Stimulated activated CD4-positive, alpha-beta T cell treated with anti-CD3 and anti-CD28 coated beads, Interleukin-2, amount 100 ng/mL, for 4 hours (primary cell): ENCODE results near the gene CCDC110.

ENCODE experiments used
- DNase-seq: peaks from one replicate; pipeline ENCODE4 v3.0.0-alpha.2; 2020; ENCODE audit warnings: low read depth

The CCDC110 gene

DNA sequence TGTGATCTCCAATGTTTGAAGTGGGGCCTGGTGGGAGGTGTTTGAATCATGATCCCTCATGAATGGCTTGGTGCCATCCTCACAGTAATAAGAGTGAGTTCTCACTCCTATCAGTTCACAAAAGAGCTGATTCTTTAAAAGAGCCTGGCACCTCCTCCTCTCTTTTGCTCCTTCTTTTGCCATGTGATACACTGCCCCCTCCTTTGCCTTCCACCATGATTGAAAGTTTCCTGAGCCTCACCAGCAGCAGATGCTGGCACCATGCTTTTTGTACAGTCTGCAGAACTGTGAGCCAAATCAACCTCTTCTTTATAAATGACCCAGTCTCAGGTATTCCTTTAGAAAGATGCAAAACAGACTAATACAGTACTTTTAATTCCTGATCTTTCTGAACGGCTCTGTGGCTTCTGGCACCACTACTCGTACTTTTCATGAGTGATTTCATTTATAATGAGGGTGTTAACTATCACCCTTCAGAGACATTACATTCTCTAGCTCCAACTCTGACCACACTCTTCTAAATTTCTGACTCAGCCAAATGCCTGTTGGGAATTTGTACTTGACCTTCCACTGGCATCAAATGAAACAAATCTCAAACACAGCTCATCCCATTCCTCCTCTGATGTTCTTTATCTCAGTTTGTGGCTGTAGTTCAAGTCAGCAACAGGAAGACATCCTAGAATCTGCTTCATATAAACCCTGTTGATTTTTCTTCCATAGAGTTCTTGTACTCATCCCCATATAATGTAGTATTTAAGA is 50.0 kb downstream of the CCDC110 start:
- DNase-seq, result no peak

DNA sequence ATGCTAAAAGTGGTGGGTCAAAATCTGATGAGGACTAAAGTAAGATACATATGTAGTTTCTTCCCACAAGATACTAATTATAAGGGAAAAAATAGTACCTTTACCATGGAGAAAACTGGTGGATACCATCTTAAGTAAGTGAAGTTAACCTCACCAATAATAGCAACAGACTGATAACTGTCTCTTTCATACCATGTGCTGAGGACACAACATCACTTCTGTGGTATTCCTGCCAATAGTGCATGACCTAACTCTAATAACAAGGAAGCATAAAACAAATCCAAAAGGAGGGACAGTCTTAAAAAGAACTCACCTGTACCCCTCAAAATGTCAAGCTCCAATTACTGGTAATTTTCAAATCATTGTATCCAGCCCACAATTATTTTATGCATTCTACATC is 54.6 kb downstream of the CCDC110 start:
- DNase-seq, result no peak

DNA sequence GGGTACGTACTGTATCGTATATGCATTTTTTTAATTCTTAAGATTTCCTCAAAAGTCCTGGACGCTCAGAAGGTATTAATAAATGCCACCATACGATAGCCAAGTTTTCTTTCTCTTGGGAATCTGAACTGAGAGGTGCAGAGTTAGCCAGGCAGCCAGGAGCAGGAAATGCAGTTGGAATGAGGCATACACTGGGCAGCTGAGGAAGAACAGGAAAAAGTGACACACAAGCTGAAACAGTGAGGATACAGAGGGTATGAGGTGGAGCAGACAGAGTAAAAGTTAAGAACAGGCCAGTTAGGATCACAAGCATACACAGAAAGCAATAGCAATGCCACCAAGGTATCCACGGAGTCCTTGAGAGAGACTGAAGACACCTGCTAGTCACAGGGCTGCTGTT is 59.1 kb downstream of the CCDC110 start:
- DNase-seq, result no peak

DNA sequence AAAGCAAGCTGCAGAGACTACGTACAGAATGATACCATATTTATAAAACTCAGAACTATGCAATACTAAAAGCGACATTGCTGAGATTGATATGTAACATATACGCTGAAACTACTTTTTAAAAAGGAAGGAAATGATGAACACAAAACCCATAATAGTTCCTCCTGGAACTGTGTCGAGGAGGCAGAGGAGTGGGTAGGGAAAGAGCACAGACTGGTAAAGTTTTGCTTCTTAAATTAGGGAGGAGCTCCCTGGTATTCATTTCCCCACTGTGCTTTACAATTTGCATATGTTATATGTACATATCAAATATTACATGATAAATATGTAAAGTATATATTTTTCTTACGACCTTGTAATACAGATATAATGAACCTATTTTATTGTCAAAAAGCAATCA is 59.7 kb downstream of the CCDC110 start:
- DNase-seq, result no peak

DNA sequence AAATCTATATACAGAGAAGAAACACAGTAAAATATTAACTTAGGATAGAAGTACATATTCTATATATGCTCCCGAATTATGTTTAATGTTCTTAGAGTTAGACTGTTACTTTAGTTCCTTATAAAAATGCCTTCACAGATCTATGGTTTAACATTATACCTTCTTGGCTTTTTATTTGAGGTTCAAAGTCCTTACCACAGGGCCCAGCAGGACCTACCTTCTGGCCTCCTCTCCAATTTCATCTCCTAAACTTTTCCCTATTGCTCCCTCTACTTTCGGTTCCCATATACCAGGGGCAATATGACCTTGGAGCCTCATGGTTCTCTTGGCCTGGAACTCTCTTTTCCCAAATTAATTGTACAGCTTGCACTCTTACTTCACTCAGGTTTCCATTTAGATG is 63.1 kb downstream of the CCDC110 start:
- DNase-seq, result no peak

DNA sequence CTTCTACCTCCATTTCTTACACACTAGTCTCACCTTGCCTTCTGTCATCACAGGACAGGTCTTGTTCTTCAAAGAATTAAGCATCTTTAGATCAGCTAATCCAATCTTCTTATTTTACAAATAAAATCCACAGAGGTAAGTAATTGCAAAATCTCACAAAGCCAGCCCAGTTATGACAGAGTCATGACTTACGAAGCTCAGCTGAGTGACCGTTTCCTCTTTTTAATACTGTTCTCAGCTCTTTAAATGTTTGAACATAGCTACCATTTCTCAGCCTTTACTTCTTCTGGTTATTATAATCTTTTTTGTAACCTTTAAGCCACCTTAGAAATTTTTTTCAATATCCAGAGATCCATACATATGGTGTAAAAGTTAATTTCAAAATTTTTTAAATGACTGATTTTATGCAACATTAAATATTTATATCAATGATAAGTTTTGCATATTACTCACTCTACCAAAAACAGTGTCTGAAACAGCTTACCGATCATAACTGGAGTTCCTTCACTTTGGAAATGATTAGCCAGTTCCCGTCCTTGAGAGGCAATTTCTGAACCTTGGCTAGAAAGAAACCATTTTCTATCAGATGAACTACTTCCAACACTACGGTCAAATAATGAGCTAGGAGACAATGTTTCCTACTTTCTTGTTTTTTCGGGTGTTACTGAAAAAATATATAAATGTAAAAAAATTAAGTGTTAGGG is 66.1 kb downstream of the CCDC110 start:
- DNase-seq, result no peak

DNA sequence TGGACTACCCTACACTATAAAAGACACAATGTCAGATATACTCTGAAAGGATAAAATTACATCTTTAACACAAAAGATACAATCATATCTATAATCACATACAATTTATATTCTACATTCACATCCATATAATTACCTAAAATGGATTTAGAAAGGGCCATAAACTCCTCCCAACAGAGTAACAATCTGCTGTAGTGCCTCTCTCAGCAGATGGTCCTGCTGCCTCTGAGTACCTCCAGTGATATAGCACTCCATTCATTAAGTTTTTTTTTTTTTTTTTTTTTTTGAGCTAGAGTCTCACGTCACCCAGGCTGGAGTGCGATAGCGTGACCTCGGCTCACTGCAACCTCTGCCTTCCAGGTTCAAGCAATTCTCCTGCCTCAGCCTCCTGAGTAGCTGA is 67.5 kb downstream of the CCDC110 start:
- no peak for DNase-seq

DNA sequence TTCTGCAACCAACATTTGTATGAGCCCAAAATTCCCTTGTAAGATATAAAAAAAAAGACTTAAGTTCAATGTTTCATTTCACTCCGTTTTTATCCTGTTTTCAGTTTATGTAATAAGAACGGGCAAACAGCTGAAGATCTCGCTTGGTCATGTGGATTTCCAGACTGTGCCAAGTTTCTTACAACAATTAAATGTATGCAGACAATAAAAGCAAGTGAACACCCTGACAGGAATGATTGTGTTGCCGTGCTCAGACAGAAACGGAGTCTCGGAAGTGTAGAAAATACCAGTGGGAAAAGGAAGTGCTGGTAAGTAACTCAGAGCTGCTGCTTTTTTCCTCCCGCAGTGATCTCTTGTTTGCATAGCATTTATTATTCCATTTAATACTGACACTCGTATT is 72.1 kb downstream of the CCDC110 start:
- DNase-seq, result no peak

DNA sequence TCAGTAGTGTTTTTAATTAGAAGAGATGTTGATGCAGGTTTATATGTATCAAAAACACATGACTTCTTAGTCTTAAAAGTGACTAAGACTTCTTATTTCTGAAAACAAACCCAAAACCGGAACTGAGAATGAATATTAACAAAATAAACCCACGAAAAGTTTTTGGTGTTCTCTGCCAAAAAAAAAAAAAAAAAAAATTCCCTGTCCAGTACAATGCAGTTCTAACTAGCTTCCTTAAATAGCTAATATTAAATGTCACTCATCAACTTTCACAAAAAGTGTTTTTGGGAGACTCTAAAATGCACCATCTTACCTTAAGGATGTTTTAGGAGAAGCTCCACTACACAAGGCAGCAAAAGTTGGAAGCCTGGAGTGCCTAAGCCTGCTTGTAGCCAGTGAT is 72.9 kb downstream of the CCDC110 start:
- DNase-seq, result no peak

DNA sequence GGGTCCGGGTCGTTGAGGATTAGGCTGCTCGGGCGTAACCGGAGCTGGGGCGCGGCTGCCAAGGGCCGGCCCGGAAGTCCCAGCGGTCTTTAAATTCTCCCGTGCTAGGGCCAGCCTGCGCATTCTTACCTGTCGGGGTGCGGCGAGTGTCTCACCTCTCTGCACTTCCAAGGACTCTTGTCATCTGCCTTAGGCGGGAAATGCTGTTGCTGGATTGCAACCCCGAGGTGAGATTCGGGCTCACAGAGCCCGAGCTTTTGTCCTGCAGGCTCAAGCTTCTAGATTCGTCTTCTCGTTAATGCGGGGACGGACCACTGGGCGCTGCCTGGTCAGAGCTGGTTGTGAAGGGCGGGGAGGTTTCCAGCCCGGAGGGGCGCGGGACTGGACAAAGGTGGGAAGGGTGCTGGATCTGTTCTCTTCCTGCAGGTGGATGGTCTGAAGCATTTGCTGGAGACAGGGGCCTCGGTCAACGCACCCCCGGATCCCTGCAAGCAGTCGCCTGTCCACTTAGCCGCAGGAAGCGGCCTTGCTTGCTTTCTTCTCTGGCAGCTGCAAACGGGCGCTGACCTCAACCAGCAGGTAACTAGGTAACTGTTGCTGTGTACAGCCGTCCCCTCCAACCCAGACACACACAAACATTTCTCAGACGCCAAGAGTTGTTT is 74.7 kb downstream of the CCDC110 start, which contains the start of gene ANKRD37:
ANKRD37 (plus strand) TSS at position 118 of the 662 bp plus-strand sequence; CDS start at position 201, 83 bp downstream.
- DNase-seq, result no peak

DNA sequence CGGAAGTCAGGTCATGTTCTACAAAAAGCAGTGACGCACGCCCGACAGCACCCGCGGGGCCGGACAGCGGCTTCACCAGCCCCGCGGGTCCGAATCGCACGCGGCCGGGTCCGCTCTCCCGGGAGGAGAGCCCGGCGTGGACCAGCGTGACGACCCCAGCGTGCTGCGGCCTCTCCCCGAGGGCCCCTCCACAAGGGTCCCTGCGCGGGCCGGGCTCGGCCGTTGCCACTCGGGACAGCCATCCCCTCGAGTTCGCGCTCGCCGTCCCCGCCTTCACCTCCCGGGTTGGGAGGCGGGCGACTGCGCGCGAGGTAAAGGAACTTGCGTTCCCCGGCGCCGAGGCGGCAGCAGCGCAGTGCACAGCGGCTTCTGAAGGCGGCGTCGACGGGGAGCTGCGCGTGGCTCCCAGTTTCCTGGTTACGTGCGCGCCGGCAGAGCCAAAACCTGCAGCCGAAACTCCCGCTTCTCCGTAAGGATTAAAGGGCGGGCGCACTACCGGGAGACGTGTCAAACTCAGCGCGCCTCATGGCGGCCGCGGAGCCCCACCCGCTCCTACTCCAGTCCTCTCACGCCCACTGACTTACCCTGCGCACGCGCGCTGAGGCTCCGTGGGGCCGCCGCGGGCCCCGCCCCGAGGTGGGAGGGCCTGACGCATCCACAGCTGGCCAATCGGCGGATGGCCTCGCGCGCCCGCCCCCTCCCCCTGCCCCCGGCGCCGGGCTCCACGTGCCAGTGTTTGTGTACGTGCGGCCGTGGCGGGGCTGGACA is 75.4 kb downstream of the CCDC110 start:
- DNase-seq, result peak; percentile 94

DNA sequence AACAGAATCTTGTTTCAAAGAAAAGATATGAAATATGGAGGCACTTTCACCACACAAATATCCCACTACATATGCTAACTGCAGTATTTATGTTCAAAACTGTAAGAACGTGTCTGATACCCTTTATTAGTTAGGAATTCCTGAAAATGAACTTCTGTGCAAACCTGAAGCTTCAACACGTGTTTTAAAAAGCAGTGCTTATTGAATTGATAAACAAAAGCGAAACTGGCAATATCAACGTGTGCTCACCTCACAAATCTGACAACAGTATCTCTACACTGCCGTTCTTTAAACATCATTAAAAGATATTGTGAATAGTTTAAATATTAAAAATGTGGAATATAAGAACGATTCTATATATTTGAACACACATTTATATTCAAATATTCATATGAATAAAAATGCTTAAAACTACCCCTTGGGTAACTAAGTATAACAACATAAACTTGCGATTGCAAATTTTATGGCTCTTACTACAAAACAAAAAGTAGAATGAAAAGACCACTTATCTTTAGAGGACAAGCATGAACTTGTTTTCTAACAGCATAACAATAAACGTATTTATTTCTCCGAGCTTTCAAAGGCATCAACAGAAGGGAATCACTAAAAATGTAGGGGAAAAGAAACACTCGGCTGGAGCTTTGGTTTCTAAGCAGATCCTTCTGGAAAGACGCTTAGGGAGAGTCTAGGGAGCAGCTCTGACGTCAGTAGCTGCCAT is 76.1 kb downstream of the CCDC110 start, which contains the start of gene LRP2BP:
LRP2BP (minus strand) TSS at position 687 of the 718 bp plus-strand sequence. CDS start 17,738 bp downstream, outside the sequence.
- no peak for DNase-seq
